PFSK-1 (cell line): ENCODE measurements around the gene PLG.

Experiments used
- FOXP2 ChIP-seq: optimal IDR thresholded peaks from 2 replicates; pipeline ENCODE3; 2011; ENCODE audit warnings: borderline replicate concordance, control low read depth, inconsistent platforms; ENCODE audit not compliant: insufficient read depth; ENCODE audit errors: extremely low read length, extremely low read depth
- POLR2AphosphoS5 ChIP-seq: IDR thresholded peaks from 2 replicates; pipeline ENCODE4 v1.6.1; 2012; ENCODE audit warnings: low read depth, mild to moderate bottlenecking, control low read depth, low read length, moderate library complexity
- REST ChIP-seq, 2 experiments: IDR thresholded peaks; 2 replicates each; pipeline versions ENCODE4 v1.6.1 to v1.8.0; 2011 to 2012; ENCODE audit warnings: low read depth in 2 of 2, low read length in 2 of 2, control low read depth in 1 of 2, inconsistent platforms in 1 of 2, mild to moderate bottlenecking in 1 of 2, moderate library complexity in 1 of 2; ENCODE audit not compliant: insufficient read depth in 1 of 2
- SIN3A ChIP-seq: IDR thresholded peaks from 2 replicates; pipeline ENCODE4 v1.6.1; 2012; ENCODE audit warnings: mild to moderate bottlenecking, low read length, moderate library complexity, borderline replicate concordance; ENCODE audit not compliant: insufficient read depth
- TAF1 ChIP-seq: IDR thresholded peaks from 2 replicates; pipeline ENCODE4 v1.6.1; 2012; ENCODE audit warnings: low read length, control low read depth, borderline replicate concordance; ENCODE audit not compliant: insufficient read depth

DNA sequence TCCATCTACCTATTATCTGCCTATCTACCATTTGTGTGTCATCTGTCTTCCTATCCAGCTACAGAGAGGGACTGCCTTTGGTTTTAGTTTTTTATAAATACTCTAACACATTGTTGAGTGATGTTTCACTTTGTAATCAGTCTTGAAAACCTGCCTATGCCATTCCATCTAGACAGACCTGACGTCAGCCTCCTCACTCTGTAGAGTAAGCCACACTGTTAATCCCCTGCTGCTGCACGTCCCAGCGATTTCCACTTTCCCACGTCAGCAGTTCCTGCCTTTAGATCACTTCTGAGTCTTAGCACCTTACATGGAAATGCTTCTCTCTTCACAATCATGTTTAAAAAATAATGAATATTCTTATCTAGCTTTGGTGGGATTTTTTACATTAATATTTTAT, 54.8 kb downstream of the PLG start:
- TF ChIP-seq POLR2AphosphoS5 (no peak), TAF1 (no peak), SIN3A (no peak), REST (IDR thresholded peaks at IDR 0.05; ENCODE audit: insufficient read depth in 1 of 2, low read depth in 2 of 2, low read length in 2 of 2) (no peak), FOXP2 (no peak)
